HG03108 (cell line): ENCODE results near the gene LMNTD2.
"Not testable (repeated sequence)": the region's sequence is repeated elsewhere in the genome, so short reads cannot be mapped to it uniquely, and the experiment has no call there.

Source experiments
- ATAC-seq: cut with Tn5 transposase; IDR thresholded peaks from one replicate; pipeline ENCODE4 v1.9.1; 2021; ENCODE audit warnings: moderate library complexity; ENCODE audit not compliant: unreplicated experiment

Gene LMNTD2

DNA sequence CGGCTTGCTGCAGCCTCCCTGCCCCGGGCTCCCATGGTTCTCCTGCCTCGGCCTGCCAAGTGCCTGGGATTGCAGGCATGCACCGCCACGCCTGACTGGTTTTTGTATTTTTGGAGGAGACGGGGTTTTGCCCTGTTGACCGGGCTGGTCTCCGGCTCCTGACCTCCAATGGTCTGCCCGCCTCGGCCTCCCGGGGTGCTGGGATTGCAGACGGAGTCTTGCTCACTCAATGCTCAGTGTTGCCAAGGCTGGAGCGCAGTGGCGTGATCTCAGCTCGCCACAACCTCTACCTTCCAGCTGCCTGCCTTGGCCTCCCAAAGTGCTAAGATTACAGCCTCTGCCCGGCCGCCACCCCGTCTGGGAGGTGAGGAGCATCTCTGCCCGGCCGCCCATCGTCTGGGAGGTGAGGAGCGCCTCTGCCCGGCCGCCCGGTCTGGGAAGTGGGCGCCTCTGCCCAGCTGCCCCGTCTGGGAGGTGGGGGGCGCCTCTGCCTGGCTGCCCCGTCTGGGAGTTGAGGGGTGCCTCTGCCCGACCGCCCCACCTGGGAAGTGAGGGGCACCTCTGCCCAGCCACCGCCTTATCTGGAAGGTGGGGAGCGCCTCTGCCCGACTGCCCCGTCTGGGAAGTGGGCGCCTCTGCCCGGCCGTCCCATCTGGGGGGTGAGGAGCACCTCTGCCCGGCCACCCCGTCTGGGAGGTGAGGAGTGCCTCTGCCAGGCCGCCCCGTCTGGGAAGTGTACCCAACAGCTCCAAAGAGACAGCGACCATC is 43.4 kb downstream of the LMNTD2 start:
- ATAC-seq, result not testable (repeated sequence)

- no peak for ATAC-seq
Measured at GRCh38 chr11:516400-516799, 44.1 kb downstream of the LMNTD2 start.

GRCh38 chr11:515131-515530 is 45.4 kb downstream of the LMNTD2 start:
- no peak for ATAC-seq

DNA sequence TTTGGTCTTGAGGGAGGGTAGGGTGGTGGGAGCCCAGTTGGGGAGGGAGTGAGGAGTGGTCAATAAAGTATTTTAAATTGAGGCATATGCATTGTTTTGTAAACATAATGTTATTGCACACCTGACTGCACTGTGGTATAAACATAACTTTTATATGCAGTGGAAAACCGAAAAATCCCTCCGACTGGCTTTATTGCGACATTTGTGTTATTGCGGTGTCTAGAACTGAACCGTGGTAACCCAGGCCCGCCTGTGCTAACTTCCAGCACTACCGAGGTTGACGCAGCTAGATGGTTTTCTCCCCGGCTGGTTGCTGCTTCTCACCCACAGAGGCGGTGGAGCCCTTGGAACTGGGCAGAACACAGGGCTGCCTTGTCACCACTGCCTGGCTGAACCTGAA is 45.9 kb downstream of the LMNTD2 start:
- no peak for ATAC-seq

GRCh38 chr11:512761-513595 is 47.6 kb downstream of the LMNTD2 start:
- ATAC-seq, result no peak

- ATAC-seq, result no peak
Measured at GRCh38 chr11:508956-509355, 51.6 kb downstream of the LMNTD2 start.

DNA sequence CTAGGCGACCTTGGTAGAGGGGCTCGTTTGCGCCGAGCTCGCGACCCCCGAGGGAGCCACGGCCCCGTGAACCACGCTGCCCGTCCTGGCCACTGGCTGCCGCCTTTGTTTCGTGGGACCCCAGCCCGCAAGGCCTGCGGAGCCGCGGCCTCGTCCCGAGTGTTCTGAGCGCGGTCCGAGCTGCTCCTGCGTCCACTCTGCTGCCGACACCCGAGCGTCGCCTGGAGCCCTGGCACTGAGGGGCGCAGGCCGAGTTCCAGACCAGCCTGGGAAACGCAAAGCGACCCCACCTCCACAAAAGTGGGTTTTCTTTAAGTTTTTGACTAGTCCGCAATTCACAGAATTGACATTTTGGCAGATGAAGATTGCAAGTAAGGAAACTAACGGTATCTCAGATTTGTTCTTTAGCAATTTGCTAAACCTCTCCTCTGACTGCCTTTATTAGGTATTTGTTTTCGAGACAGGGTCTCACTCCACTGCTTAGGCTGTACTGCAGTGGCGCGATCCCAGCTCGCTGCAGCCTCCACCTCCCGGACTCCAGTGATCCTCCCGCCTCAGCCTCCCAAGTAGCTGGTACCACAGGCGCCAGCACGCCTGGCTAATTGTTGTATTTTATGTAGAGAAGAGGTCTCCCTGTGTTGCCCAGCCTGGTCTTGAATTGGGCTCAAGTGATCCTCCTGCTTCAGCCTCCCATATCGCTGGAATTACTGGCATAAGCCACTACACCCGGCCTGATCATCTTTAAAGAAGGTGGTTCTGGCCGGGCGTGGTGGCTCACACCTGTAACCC is 52.6 kb downstream of the LMNTD2 start:
- ATAC-seq, result no peak

DNA sequence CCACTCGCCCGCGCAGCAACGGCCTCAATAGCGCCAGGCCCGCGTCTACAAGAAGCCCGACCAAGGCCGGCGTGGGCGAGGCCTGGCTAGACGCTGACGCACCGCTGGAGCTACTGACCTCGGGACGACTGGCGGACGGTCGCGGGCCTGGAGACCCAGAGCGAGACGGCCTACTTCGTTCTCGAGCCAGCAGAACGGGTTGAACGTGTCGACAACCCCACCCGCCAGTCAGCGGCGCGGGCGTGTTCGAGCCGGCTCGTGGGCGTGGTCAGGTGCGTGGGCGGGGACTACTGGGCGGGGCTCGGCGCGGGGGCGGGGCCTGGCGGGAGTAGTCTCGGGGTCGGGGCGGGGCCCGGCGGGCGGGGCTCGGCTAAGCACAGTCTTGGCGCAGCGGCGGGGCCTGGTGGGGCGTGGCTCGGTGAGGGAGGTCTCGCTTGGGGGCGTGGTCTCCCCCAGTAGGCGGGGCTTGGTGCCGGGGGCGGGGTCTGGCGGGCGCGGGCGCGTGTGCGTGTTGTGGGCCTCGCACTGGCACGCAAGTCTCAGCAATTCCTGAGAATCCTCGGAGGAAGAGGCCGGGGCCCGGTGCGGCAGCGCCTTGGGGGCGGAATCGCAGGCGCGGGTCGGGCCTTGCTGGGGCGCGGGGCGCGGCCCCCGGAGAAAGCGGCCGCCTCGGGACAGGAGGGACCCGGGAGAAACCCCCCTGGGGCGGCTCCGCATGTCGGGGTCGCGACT is 53.4 kb downstream of the LMNTD2 start, which contains the start of gene RNH1:
TSS of gene RNH1 (minus strand) at position 248 of the 732 bp plus-strand sequence. CDS start 5,080 bp downstream, outside the sequence.
- ATAC-seq, result peak; percentile 47

DNA sequence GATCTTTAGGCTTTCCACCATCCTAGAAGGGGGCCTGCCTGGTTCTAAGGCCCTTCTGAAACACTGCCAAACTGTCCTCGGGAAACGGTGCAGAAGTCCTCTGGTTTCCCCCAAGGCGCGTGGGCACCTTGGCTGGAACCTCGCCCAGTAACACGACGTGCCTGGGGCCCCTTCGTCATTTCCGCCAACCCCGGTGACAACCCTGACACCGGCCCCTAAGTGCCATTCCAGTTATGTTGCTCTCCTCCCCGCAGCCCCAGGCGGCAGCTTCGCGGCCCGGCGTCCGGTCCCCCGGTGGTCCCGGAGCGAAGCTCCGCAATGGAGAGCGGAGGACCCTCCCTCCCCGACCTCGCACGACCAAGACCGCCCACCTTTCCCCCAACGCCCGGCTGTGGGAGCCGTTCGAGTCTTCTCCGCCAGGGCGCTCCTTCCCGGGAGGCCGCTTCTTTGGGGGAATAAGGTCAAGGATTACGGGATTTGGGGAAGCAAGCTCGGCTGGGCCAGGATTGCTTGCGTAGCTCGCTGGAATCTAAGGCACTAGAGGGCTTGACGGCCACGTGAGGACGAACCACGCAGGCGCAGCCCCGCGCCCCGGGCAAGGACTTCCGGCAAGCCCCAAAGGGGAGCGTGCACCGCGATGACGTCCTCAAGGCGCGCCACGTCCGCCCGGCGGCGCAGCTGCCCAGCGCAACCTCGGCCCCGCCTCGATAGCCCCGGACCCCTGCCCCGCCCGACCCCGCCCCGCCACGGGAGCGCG is 54.1 kb downstream of the LMNTD2 start:
- peak; percentile 55 for ATAC-seq

GRCh38 chr11:504994-505344 is 55.6 kb downstream of the LMNTD2 start:
- ATAC-seq, result no peak
